Fibroblast of the aortic adventitia (primary cell): ENCODE measurements around the gene ARFGEF3. TPM values are rescaled to one million over a fixed set of nuclear protein-coding genes. Genes with fewer than 3 reads are reported as not detected.
A peak's percentile ranks its signal among the peaks of the same experiment; 100 is the strongest.

Experiments
- DNase-seq: peaks from one replicate; pipeline ENCODE4 v3.0.0-alpha.2; 2010; ENCODE audit warnings: low read depth
- H3K4me3 ChIP-seq: 2 replicates; pipeline ENCODE4 v1.5.1; 2011; ENCODE audit warnings: low read depth, mild to moderate bottlenecking, control low read depth, low read length, moderate library complexity
- CTCF ChIP-seq: IDR thresholded peaks from 2 replicates; pipeline ENCODE4 v1.5.1; 2011; ENCODE audit warnings: mild to moderate bottlenecking, low read length, control low read depth, inconsistent platforms; ENCODE audit not compliant: insufficient read depth
- total RNA-seq: library from RNA; depleted of rRNA; stranded (reverse); fragments of >200 nt; gene quantifications from 2 replicates; pipeline ENCODE4 v1.2.3, GENCODE V29; 2012; ENCODE audit warnings: low replicate concordance

The ARFGEF3 gene
- total RNA-seq, 1 donor = 0.09 TPM

DNA sequence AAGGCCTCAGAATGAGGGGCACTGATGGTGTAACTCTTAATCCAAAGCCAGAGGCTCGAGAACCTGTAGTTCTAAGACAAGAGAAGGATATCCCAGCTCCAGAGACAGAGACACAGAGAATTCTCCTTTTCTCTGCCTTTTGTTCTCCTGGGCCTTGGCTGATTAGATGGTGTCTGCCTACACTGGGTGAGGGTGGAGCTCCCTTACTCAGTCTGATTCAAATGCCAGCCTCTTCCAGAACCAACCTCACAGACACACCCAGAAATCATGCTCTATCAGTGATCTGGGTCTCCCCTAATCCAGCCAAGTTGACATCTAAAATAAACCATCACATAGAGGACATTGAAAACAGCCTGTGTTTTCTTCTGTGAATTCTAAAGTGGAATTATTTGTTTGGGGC is 148.0 kb downstream of the ARFGEF3 start:
- no peak for DNase-seq
- H3K4me3 ChIP-seq = no peak overlapping the region
- no peak for TF ChIP-seq CTCF

DNA sequence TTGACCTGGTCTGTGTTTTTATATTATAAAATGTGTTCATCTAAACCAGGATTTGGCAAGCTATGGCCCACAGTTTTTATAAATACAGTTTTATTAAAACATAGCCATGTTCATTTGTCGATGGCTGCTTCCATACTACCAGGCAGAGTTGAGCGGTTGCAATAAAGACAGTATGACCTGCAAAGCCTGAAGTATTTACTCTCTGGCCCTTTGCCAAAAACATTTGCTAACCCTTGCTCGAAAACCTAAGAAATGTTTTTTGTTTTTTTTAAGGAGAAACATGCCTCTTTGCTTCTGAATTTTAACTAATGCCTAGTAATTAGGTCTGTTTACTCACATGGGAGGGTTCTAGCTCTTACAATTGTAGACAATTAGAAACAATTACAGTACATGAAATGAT is 148.6 kb downstream of the ARFGEF3 start:
- DNase-seq = peak; percentile 11
- H3K4me3 ChIP-seq = no peak overlapping the region
- no peak for TF ChIP-seq CTCF

DNA sequence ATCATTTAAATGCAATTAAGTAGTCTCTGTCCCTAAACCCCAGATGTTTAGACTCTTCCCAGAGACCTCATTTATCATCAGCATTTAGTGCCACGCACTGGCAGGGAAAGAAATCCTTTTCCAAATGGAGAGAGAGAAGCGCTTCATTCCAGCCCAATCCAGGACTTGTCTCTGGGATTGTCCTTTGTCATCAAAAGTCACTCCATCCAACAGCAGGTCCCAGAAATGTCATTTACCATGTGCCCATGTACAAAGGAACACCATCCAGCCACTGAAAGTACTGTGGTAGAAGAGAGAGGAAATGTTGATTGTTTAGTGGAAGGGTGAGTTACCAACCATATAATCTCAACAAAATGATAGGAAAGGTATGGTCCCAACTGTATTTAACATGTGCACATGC is 149.1 kb downstream of the ARFGEF3 start:
- no peak for DNase-seq
- no peak overlapping the region for H3K4me3 ChIP-seq
- no peak for TF ChIP-seq CTCF

GRCh38 chr6:138311268-138311667 is 149.5 kb downstream of the ARFGEF3 start:
- H3K4me3 ChIP-seq = no peak overlapping the region
- TF ChIP-seq CTCF = no peak
- no peak for DNase-seq

- TF ChIP-seq CTCF = no peak
- no peak overlapping the region for H3K4me3 ChIP-seq
- DNase-seq = no peak
These were observed 157.1 kb downstream of the ARFGEF3 start for GRCh38 chr6:138318741-138319375.

DNA sequence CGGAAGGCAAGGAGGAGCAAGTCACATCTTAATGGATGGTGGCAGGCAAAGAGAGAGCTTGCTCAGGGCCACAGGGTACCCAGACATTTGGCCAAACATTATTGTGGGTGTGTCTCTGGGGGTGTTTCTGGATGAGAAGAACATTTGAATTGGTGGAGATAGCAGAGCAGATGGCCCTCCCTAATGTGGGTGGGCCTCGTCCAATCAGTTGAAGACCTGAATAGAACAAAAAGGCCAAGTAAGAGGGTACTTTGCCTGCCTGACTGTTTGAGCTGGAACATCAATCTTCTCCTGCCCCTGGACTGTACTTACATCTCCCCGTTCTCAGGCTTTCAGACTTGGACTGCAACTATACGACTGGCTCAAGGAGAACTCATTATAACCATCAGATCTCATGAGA is 160.2 kb downstream of the ARFGEF3 start:
- TF ChIP-seq CTCF = no peak
- DNase-seq = no peak

DNA sequence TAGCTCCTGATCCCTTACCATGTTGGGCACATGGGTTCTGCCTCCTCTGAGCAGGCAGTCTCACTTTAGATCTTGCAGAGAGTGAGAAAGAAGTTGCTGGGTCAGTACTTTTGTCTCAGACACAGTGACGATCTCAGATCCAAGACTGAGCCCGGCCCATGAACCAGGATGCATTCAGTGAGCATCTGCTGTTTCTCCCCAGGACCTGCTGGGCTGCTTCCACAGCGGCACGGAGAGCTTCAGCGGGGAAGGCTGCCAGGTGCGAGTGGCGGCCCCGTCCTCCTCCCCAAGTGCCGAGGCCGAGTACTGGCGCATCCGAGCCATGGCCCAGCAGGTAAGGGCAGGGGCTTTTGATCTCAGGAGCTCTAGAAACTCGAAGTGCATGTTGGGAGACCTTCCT is 162.1 kb downstream of the ARFGEF3 start:
- TF ChIP-seq CTCF = no peak
- no peak overlapping the region for H3K4me3 ChIP-seq
- DNase-seq = no peak

More for the DNA sequence above, 160.2 kb downstream of the ARFGEF3 start:
- no peak overlapping the region for H3K4me3 ChIP-seq
